Fibroblast of mammary gland (primary cell): ENCODE data around the gene LAIR1.

ENCODE experiments used
- DNase-seq: peaks from one replicate; pipeline ENCODE4 v3.0.0-alpha.2; 2010; ENCODE audit warnings: low read depth
- H3K4me3 ChIP-seq: 2 replicates; pipeline ENCODE4 v1.5.1; 2011; ENCODE audit warnings: low read depth, mild to moderate bottlenecking, low read length, moderate library complexity; ENCODE audit not compliant: control insufficient read depth
- TF ChIP-seq, protein P1 (sequence below): conservative IDR thresholded peaks from 2 replicates; pipeline ENCODE4 v1.5.1; 2011; ENCODE audit warnings: low read depth, low read length, inconsistent platforms; ENCODE audit not compliant: control insufficient read depth, insufficient read depth

Gene LAIR1

DNA sequence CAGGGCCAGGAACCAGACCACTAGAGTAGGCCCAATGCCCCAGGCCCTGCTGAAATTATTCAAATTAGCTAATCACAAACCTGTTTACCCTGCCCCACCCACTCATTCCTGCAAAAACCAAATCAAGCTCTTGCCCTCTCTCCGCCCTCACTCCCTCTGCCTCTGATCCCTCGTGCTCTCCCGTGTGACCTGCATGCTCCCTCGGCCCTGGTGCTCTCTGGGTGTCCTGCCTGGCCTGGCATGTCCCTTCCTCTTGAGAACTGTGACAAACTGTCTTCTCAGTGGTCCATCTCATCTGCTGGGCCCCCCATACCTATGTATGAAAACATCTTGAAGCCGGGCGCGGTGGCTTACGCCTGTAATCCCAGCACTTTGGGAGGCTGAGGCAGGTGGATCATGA, 38.3 kb upstream of the LAIR1 start:
- no peak for DNase-seq
- no peak overlapping the region for H3K4me3 ChIP-seq
- TF ChIP-seq, protein P1, sequence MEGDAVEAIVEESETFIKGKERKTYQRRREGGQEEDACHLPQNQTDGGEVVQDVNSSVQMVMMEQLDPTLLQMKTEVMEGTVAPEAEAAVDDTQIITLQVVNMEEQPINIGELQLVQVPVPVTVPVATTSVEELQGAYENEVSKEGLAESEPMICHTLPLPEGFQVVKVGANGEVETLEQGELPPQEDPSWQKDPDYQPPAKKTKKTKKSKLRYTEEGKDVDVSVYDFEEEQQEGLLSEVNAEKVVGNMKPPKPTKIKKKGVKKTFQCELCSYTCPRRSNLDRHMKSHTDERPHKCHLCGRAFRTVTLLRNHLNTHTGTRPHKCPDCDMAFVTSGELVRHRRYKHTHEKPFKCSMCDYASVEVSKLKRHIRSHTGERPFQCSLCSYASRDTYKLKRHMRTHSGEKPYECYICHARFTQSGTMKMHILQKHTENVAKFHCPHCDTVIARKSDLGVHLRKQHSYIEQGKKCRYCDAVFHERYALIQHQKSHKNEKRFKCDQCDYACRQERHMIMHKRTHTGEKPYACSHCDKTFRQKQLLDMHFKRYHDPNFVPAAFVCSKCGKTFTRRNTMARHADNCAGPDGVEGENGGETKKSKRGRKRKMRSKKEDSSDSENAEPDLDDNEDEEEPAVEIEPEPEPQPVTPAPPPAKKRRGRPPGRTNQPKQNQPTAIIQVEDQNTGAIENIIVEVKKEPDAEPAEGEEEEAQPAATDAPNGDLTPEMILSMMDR: no peak

DNA sequence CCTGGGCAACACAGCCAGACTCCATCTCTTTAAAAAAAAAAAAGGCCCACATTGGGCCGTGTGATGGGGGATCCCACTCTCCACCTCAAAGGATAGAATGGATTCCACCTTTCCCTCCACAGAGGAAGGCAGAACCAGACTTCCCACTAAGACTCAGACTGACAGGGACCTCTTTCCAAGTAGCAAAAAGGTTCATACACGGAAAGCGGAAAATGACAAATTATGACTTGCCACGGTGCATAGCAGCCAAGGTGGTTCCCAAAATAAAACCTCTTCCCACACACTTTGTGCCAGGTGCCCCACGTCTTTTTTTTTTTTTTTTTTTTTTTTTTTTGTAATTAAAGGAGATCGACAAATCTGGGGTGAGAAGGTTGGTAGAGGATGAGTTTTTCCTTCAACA, 36.2 kb upstream of the LAIR1 start:
- TF ChIP-seq, protein P1: no peak
- H3K4me3 ChIP-seq: no peak overlapping the region
- no peak for DNase-seq

DNA sequence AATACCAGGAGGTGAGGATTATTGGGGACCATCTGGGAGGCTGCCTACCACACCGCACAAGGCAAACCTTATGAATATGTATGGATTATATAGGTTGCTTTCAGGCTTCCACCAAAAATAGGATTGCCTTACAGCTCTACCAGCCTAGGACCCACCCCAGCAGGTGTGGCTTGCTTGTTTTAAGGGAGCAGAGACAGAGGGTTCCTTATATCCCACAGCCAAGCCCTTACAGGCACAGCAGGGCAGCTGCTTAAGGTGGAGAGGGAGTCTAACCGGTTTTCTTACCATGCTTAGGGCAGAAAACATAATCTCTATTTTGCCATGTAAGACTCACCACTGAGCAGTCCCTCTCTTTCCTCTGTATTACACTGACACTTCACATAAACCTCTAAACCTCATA, 34.5 kb upstream of the LAIR1 start:
- TF ChIP-seq, protein P1: no peak
- DNase-seq: no peak
- no peak overlapping the region for H3K4me3 ChIP-seq

DNA sequence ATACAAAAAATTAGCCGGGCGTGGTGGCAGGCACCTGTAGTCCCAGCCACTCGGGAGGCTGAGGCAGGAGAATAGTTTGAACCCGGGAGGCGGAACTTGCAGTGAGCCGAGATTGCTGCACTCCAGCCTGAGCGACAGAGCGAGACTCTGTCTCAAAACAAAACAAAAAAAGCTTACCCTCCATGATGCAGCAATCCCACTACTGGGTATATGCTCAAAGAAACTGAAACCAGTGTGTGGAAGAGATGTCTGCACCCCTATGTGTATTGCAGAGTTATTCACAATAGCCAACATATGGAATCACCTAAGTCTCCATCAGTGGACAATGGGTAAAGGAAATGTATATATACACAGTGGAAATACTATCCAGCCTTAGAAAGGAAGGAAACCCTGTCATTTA, 31.0 kb upstream of the LAIR1 start:
- DNase-seq: no peak
- TF ChIP-seq, protein P1: no peak
- no peak overlapping the region for H3K4me3 ChIP-seq

DNA sequence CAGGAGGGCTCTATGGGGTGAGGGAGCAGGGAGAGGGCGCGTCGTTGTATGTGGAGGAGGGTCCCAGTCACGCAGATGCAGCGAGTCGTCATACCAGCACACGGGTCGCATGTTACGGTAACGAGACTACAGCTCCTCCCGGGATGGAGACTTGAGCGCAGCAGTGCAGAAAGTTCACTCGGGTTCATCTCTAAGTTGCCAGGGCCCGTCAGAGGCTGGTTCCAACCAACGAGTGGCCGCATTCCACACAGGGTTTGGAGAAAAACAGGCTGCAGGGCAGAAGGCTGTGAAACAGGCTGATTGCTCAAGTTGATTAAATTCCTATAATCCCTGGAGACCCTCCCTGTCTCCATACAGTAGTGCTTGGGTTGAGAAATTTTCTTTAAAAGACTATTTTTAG, 28.6 kb upstream of the LAIR1 start:
- no peak overlapping the region for H3K4me3 ChIP-seq
- TF ChIP-seq, protein P1: no peak
- no peak for DNase-seq

DNA sequence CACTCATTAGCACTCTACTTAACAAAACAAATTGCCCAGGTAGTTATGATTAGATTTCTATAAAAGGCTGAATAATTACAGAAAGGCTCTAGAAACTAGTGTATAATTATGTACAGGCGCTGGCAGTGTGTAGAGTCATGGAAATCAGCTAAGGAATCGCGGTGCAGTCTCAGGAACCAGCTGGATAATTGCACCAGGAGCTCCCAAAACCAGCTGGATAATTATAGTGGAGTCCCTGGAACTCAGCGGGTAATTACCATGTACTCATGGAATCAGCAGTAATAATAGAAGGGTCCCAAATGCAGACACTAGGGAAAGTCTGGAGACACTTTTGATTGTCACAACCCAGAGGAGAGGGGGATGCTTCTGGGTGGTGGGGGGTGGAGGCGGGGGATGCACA, 27.4 kb upstream of the LAIR1 start:
- TF ChIP-seq, protein P1: no peak
- DNase-seq: no peak
- H3K4me3 ChIP-seq: no peak overlapping the region

DNA sequence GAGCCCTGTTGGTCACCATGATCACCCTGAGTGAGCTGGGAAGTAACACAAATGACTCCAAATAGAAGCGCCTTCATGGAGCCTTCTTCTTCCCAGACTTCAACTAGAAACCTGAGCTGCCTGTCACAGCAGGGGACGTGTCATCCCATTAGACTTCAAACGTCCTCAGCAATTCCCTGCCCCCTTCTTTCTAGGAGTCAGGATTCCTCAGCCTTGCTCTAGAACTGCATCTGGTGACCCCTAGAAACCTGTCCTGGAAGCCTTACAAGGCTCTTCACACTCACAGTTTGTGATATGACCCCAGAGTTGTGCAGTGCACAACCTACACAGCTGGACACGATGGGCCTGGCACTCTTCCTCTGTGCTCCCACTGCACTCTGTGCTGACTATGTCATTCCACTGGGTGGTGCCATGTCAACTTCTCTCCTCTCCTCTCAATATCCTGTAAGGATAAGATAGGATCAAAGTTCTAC, 26.9 kb upstream of the LAIR1 start:
- no peak overlapping the region for H3K4me3 ChIP-seq
- no peak for DNase-seq
- TF ChIP-seq, protein P1: no peak
